Stomach (tissue), 4 donors: ENCODE data around the gene COL4A2.

ENCODE experiments used
- EP300 ChIP-seq: sonication (generic); formaldehyde crosslinking; IDR thresholded peaks from one replicate; pipeline ENCODE4 v1.6.1; 2017; ENCODE audit warnings: antibody characterized with exemption
- POLR2A ChIP-seq, 4 donors: fragments of 450-650 bp; IDR thresholded peaks; one replicate each; pipeline ENCODE4 v1.6.1; 2016; ENCODE audit warnings: antibody characterized with exemption in 4 of 4, control low read depth in 2 of 4, mild to moderate bottlenecking in 1 of 4, moderate library complexity in 1 of 4
- POLR2AphosphoS5 ChIP-seq, 3 donors: sonication (generic); formaldehyde crosslinking; IDR thresholded peaks; one replicate each; pipeline ENCODE4 v1.6.1; 2016; ENCODE audit warnings: antibody characterized with exemption in 3 of 3
- TF ChIP-seq, protein P1 (sequence below), 7 experiments: fragments of 450-650 bp in 4 of 7; fragments of 200-600 bp in 3 of 7; sonication (generic) in 3 of 7; IDR thresholded peaks; one replicate each; pipeline ENCODE4 v1.5.1; 2016 to 2019; ENCODE audit warnings: antibody characterized with exemption in 7 of 7, control low read depth in 2 of 7, mild to moderate bottlenecking in 1 of 7

DNA sequence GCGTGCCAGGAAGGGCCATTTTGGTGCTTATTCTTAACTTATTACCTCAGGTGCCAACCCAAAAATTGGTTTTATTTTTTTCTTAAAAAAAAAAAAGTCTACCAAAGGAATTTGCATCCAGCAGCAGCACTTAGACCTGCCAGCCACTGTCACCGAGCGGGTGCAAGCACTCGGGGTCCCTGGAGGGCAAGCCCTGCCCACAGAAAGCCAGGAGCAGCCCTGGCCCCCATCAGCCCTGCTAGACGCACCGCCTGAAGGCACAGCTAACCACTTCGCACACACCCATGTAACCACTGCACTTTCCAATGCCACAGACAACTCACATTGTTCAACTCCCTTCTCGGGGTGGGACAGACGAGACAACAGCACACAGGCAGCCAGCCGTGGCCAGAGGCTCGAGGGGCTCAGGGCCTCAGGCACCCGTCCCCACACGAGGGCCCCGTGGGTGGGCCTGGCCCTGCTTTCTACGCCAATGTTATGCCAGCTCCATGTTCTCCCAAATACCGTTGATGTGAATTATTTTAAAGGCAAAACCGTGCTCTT is 205.2 kb downstream of the COL4A2 start:
- TF ChIP-seq POLR2A (IDR thresholded peaks at IDR 0.05), result no peak
- TF ChIP-seq, protein P1, sequence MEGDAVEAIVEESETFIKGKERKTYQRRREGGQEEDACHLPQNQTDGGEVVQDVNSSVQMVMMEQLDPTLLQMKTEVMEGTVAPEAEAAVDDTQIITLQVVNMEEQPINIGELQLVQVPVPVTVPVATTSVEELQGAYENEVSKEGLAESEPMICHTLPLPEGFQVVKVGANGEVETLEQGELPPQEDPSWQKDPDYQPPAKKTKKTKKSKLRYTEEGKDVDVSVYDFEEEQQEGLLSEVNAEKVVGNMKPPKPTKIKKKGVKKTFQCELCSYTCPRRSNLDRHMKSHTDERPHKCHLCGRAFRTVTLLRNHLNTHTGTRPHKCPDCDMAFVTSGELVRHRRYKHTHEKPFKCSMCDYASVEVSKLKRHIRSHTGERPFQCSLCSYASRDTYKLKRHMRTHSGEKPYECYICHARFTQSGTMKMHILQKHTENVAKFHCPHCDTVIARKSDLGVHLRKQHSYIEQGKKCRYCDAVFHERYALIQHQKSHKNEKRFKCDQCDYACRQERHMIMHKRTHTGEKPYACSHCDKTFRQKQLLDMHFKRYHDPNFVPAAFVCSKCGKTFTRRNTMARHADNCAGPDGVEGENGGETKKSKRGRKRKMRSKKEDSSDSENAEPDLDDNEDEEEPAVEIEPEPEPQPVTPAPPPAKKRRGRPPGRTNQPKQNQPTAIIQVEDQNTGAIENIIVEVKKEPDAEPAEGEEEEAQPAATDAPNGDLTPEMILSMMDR (IDR thresholded peaks at IDR 0.05), result no peak
- TF ChIP-seq POLR2AphosphoS5 (IDR thresholded peaks at IDR 0.05), result no peak
- TF ChIP-seq EP300, result no peak
